AG04450 (cell line): ENCODE measurements around the gene APCDD1L. TPM values are rescaled to one million over a fixed set of nuclear protein-coding genes. Genes with fewer than 3 reads are reported as not detected.

Experiments used
- CTCF ChIA-PET: fragments of 300-600, 350-600 bp; formaldehyde crosslinking; extraction: SDS; loops from one replicate; lab custom pipeline; 2022; ENCODE audit warnings: antibody characterized with exemption, inconsistent platforms; lab: Charles Lee
- POLR2A ChIA-PET: fragments of 350-600 bp; formaldehyde crosslinking; extraction: SDS; loops from one replicate; lab custom pipeline; 2021; ENCODE audit warnings: antibody characterized with exemption, inconsistent platforms; lab: Yijun Ruan, JAX
- DNase-seq: peaks from one replicate; pipeline ENCODE4 v3.0.0-alpha.2; 2011; ENCODE audit warnings: low read depth, low spot score
- H3K27ac ChIP-seq: one replicate; pipeline ENCODE4 v1.5.1; 2012; ENCODE audit warnings: low read depth, low read length, control low read depth
- H3K27me3 ChIP-seq: one replicate; pipeline ENCODE4 v1.6.0; 2012; ENCODE audit warnings: low read length; ENCODE audit not compliant: control insufficient read depth, insufficient read depth
- H3K4me3 ChIP-seq: 2 replicates; pipeline ENCODE4 v1.5.1; 2011; ENCODE audit warnings: mild to moderate bottlenecking, low read depth, low read length, control low read depth
- H3K9me3 ChIP-seq: 2 replicates; pipeline ENCODE4 v1.5.1; 2012; ENCODE audit warnings: low read length; ENCODE audit not compliant: control insufficient read depth, insufficient read depth
- polyA plus RNA-seq: library from polyadenylated mRNA; depleted of rRNA; stranded (reverse); fragments of >200 nt; gene quantifications from 2 replicates; pipeline ENCODE4 v1.2.3, GENCODE V29; 2011
- TF ChIP-seq, protein P1 (sequence below): IDR thresholded peaks from 2 replicates; pipeline ENCODE4 v1.5.1; 2011; ENCODE audit warnings: low read depth, low read length, control low read depth, inconsistent platforms

APCDD1L gene
- polyA plus RNA-seq, 1 experiment = 8.6 TPM

DNA sequence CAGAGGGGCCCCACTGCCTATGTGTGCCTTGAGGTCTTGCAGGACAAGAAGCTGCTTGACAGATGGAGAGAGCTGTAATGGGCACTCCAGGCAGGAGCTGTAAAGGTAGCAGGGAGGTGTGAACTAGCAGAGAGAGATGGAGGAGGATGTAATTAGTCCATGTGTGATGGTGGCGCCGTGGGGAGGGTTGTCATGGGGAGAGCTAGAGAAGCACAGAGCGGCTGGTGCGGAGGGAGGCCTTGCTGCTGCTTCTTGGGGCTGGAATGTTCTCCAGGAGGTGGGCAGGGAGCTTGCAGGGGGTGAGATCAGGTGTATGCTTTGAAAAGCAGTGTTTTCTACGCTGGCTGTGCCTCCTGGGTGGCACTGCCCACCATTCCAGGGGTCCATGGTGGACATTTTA is 32.1 kb downstream of the APCDD1L start:
- TF ChIP-seq, protein P1, sequence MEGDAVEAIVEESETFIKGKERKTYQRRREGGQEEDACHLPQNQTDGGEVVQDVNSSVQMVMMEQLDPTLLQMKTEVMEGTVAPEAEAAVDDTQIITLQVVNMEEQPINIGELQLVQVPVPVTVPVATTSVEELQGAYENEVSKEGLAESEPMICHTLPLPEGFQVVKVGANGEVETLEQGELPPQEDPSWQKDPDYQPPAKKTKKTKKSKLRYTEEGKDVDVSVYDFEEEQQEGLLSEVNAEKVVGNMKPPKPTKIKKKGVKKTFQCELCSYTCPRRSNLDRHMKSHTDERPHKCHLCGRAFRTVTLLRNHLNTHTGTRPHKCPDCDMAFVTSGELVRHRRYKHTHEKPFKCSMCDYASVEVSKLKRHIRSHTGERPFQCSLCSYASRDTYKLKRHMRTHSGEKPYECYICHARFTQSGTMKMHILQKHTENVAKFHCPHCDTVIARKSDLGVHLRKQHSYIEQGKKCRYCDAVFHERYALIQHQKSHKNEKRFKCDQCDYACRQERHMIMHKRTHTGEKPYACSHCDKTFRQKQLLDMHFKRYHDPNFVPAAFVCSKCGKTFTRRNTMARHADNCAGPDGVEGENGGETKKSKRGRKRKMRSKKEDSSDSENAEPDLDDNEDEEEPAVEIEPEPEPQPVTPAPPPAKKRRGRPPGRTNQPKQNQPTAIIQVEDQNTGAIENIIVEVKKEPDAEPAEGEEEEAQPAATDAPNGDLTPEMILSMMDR = no peak
- no peaks in the 10 kb centered on the region for H3K27me3 ChIP-seq
- no peak overlapping the region for H3K27ac ChIP-seq
- H3K4me3 ChIP-seq = no peak overlapping the region
- POLR2A ChIA-PET = no interaction called here
- CTCF ChIA-PET = interaction anchor here (0.6 kb wide), 1 partner anchor 31 kb away, joined by 3 read pairs; no protein-coding TSS in a partner anchor
- DNase-seq = no peak
- peaks cover 31% of the 10 kb centered on the region for H3K9me3 ChIP-seq

DNA sequence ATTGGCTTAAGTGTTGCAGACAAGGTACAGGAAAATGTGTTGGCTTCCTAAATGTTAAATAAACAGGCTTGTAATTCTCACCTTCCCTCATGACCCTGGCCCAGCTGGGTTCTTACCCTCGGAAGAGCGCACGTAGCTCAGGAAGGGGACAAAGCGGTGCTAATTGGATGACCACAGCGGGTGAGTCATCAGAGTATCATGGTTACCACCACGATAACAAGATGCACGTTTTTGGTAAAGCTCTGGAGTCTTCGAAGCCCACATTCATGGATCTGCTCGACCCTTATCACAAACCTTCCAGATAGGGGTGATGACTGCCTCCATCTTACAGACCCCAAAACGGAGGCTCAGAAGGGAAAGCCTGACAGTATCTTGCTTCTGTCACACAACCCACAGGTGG is 32.8 kb downstream of the APCDD1L start:
- ChIA-PET CTCF (no interaction called here), POLR2A (no interaction called here)
- no peak for DNase-seq
- Histone ChIP-seq H3K4me3 (no peak overlapping the region), H3K27me3 (no peaks in the 10 kb centered on the region), H3K27ac (no peak overlapping the region), H3K9me3 (peaks cover 31% of the 10 kb centered on the region)
- TF ChIP-seq, protein P1 = no peak

DNA sequence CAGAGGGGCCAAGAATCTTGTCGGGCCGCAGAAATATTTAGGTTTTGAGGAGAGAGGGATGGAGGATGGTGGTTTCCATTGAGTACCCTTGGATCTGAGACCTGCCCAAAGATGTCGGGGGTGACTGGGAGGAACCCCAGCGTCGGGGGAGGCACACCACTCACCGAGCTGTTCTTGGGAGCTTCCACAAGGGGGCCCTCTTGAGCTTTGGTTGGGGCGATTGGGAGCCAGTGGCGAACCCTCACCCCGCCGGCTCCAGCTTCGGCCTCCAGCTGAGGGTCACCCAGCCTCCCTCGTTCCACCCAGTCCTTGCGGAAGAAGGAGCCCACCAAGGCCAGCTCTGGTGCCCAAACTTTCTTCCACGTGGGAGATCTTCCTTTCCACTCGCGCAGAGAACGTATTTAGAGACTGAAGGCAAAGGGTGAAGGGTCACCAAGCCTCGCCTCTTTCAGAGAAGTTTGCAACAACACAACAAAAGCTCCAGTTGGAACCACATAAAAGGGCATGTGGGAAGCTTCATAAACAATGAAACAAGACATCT is 33.6 kb downstream of the APCDD1L start:
- ChIA-PET CTCF (interaction anchor here (1.1 to 1.7 kb wide), 3 partner anchors 169 to 348 kb away, joined by 3 to 5 read pairs (median 4); partner anchors contain the start of gene STX16), POLR2A (no interaction called here)
- no peaks in the 10 kb centered on the region for H3K27me3 ChIP-seq
- DNase-seq = no peak
- H3K9me3 ChIP-seq = peaks cover 31% of the 10 kb centered on the region
- H3K4me3 ChIP-seq = no peak overlapping the region
- TF ChIP-seq, protein P1 = peak; percentile 37
- no peak overlapping the region for H3K27ac ChIP-seq

DNA sequence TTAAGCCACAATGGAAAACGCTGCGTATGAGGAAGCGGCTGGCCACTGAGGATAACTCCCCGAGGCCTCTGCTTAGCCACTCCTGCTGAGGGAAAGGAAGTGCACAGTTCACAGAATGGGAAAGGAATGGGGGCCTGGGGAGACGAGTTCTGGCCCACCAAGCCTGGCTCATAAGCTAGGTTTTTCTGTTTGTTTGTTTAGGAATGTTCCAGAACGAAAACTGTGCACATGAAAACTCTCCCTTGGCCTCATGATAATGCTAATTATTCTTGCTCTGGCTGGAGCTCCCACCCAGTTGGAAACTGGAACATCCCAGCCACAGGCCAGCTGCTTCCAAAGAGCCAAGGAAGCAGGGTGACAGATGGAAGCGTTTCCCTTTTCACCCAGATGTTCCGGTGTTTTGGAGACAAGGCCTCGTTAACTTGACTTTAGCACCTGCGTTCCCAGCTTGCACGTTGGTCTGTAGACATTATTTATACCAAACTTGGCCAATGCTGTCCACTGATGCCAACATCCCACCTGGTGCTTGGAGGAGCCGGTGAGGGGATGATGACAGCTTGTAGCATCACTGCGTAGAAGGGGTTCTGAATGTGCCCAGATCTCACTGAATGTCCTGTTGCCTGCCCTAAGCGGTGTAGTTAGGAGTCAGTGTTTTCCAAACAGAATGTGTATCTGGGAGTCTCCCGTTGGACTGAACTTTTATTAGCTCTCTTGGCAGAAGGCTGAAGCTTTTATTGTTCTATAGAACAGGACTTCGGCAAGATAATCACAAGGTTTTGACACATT is 34.5 kb downstream of the APCDD1L start:
- Histone ChIP-seq H3K27me3 (no peaks in the 10 kb centered on the region), H3K9me3 (peaks cover 30% of the 10 kb centered on the region), H3K27ac (no peak overlapping the region), H3K4me3 (no peak overlapping the region)
- TF ChIP-seq, protein P1 = no peak
- no peak for DNase-seq
- POLR2A ChIA-PET = no interaction called here
- CTCF ChIA-PET = interaction anchor here (1.1 to 1.7 kb wide), 4 partner anchors 33 to 349 kb away, joined by 3 to 5 read pairs (median 4); partner anchors contain the start of gene STX16
